ENCODE measurements around the gene PODXL. TPM values are rescaled to one million over a fixed set of nuclear protein-coding genes. Genes with fewer than 3 reads are reported as not detected.

The PODXL gene
- total and polyA plus RNA-seq, 11 donors, result 30.9 to 230 (median 71.8) TPM

- intact Hi-C loops (cut with DNase I), result no loop called here
These were observed 47.5 kb upstream of the PODXL start for GRCh38 chr7:131603932-131604331.

GRCh38 chr7:131602994-131603372 is 46.6 kb upstream of the PODXL start:
- intact Hi-C loops (cut with DNase I), result no loop called here
- 39 to 58% (median 51%) methylated on average over 5 of the region's 5 CpGs for WGBS, 4 donors
- no peak for DNase-seq
- ATAC-seq, result peak; percentile 47 to 78 (median 64)
- Histone ChIP-seq H3K27ac (no peak overlapping the region), H3K9me3 (no peaks in the 10 kb centered on the region), H3K4me3 (no peak overlapping the region), H3K36me3 (no peaks in the 10 kb centered on the region), H3K4me1 (peaks cover 0 to 25% (median 3%) of the 10 kb centered on the region in 12 donors), H3K27me3 (no peaks in the 10 kb centered on the region)
- TF ChIP-seq, protein P1, sequence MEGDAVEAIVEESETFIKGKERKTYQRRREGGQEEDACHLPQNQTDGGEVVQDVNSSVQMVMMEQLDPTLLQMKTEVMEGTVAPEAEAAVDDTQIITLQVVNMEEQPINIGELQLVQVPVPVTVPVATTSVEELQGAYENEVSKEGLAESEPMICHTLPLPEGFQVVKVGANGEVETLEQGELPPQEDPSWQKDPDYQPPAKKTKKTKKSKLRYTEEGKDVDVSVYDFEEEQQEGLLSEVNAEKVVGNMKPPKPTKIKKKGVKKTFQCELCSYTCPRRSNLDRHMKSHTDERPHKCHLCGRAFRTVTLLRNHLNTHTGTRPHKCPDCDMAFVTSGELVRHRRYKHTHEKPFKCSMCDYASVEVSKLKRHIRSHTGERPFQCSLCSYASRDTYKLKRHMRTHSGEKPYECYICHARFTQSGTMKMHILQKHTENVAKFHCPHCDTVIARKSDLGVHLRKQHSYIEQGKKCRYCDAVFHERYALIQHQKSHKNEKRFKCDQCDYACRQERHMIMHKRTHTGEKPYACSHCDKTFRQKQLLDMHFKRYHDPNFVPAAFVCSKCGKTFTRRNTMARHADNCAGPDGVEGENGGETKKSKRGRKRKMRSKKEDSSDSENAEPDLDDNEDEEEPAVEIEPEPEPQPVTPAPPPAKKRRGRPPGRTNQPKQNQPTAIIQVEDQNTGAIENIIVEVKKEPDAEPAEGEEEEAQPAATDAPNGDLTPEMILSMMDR (IDR thresholded peaks at IDR 0.05), result no peak
- TF ChIP-seq POLR2A (IDR thresholded peaks at IDR 0.05), result no peak

More at GRCh38 chr7:131603932-131604331, 47.5 kb upstream of the PODXL start:
- no peaks in the 10 kb centered on the region for H3K27me3 ChIP-seq
- H3K4me3 ChIP-seq, result no peak overlapping the region
- TF ChIP-seq, protein P1 (IDR thresholded peaks at IDR 0.05), result no peak
- TF ChIP-seq POLR2A (IDR thresholded peaks at IDR 0.05), result no peak
- H3K27ac ChIP-seq, result no peak overlapping the region
- H3K36me3 ChIP-seq, result no peaks in the 10 kb centered on the region
- no peaks in the 10 kb centered on the region for H3K9me3 ChIP-seq
- ATAC-seq (no peak), DNase-seq (no peak)
- H3K4me1 ChIP-seq, result peaks cover 0 to 25% (median 3%) of the 10 kb centered on the region in 12 donors
- 91 to 99% (median 96%) methylated on average over 2 of the region's 2 CpGs for WGBS, 4 donors

- WGBS, 4 donors, result 63 to 82% (median 74%) methylated on average over 10 to 12 of the region's 12 CpGs
- no peak overlapping the region for H3K27ac ChIP-seq
- peaks cover 0 to 25% (median 3%) of the 10 kb centered on the region in 12 donors for H3K4me1 ChIP-seq
- TF ChIP-seq, protein P1 (IDR thresholded peaks at IDR 0.05), result no peak
- no peak for TF ChIP-seq POLR2A (IDR thresholded peaks at IDR 0.05)
- H3K27me3 ChIP-seq, result no peaks in the 10 kb centered on the region
- H3K9me3 ChIP-seq, result no peaks in the 10 kb centered on the region
- no peak for DNase-seq
- no peak overlapping the region for H3K4me3 ChIP-seq
- peak in 3 of 4 donors; percentile 6 to 33 (median 19) for ATAC-seq
- intact Hi-C loops (cut with DNase I), result no loop called here
- no peaks in the 10 kb centered on the region for H3K36me3 ChIP-seq
These were observed 46.0 kb upstream of the PODXL start for GRCh38 chr7:131602304-131602993.

DNA sequence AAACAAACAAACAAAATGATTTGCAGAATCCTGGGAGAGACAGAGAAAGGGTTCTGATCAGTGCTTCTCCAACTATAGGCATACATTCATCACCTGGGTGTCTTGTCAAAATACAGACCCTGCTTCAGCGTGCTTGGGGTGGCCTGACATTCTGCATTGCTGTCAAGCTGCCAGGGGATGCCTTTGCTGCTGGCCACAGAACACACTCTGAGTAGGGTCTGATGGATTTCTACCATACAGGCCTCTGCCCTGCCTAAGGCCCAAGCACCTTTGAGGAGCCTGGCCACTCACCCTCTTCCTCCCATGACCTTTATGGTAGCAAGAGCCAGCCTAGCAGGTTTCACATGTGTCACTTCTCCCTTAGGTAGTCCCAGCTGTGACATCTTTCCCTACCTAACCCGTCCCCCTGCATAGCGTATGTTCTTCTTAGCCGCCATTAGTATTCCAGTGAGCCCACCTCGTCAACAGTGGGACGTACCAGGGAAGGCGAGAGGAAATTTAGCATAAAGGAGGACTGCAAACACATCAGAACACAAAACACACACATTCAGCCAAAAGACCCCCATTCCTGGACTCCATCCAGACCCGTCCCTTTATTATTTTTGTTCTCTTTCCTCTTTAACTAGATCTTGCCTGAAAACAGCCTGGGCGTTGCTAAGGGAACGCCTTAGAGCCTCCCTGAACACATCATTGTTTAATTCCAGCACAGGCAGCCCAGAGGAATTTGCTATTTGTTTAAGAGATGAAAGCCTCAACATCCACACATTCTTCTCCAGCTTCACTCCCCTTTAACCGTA is 43.9 kb upstream of the PODXL start:
- ATAC-seq (peak in 2 of 4 donors; percentile 12 to 48), DNase-seq (no peak)
- no peaks in the 10 kb centered on the region for H3K36me3 ChIP-seq
- no peaks in the 10 kb centered on the region for H3K9me3 ChIP-seq
- 78 to 86% (median 80%) methylated on average over 10 to 11 of the region's 11 CpGs for WGBS, 4 donors
- H3K27me3 ChIP-seq, result no peaks in the 10 kb centered on the region
- TF ChIP-seq, protein P1 (IDR thresholded peaks at IDR 0.05), result no peak
- TF ChIP-seq POLR2A (IDR thresholded peaks at IDR 0.05), result no peak
- H3K4me1 ChIP-seq, result peaks cover 0 to 18% (median 0%) of the 10 kb centered on the region in 12 donors
- no peak overlapping the region for H3K4me3 ChIP-seq
- peak overlapping the region in 2 of 12 donors; percentile 50 to 59 for H3K27ac ChIP-seq
- intact Hi-C loops (cut with DNase I), result no loop called here

Data from heart left ventricle (tissue), 16 donors.